CD14-positive monocyte (primary cell): ENCODE data around the gene PKHD1. TPM values are rescaled to one million over a fixed set of nuclear protein-coding genes. Genes with fewer than 3 reads are reported as not detected.

ENCODE experiments used
- DNase-seq, 3 donors: peaks; one replicate each; pipeline ENCODE4 v3.0.0-alpha.2; 2011 to 2022
- H2AFZ ChIP-seq: 2 replicates; pipeline ENCODE4 v1.6.0; 2012; ENCODE audit warnings: mild to moderate bottlenecking, low read depth, low read length, inconsistent platforms; ENCODE audit not compliant: insufficient read depth, poor library complexity, severe bottlenecking
- H3K27ac ChIP-seq, 2 donors: 1 replicate in 1 of 2; 2 replicates in 1 of 2; pipeline ENCODE4 v1.5.1; 2012 to 2013; ENCODE audit warnings: low read length in 2 of 2, control low read depth in 1 of 2, inconsistent platforms in 1 of 2, low read depth in 1 of 2, mild to moderate bottlenecking in 1 of 2
- H3K27me3 ChIP-seq, 2 donors: one replicate each; pipeline versions ENCODE4 v1.6.0 to v1.6.1; 2011 to 2013; ENCODE audit warnings: low read length in 2 of 2; ENCODE audit not compliant: control insufficient read depth in 2 of 2, insufficient read depth in 2 of 2
- H3K36me3 ChIP-seq, 2 donors: replicated peaks in 1 of 2; 1 replicate in 1 of 2; 2 replicates in 1 of 2; pipeline versions ENCODE4 v1.5.1 to v1.6.1; 2012 to 2013; ENCODE audit warnings: low read length in 2 of 2, control low read depth in 1 of 2, inconsistent platforms in 1 of 2, mild to moderate bottlenecking in 1 of 2; ENCODE audit not compliant: insufficient read depth in 2 of 2, control insufficient read depth in 1 of 2
- H3K4me1 ChIP-seq, 2 donors: 1 replicate in 1 of 2; 2 replicates in 1 of 2; pipeline versions ENCODE4 v1.5.1 to v1.6.1; 2012 to 2013; ENCODE audit warnings: low read length in 2 of 2, control low read depth in 1 of 2, inconsistent platforms in 1 of 2, mild to moderate bottlenecking in 1 of 2, moderate library complexity in 1 of 2; ENCODE audit not compliant: insufficient read depth in 2 of 2, control insufficient read depth in 1 of 2
- H3K4me2 ChIP-seq: replicated peaks from 2 replicates; pipeline ENCODE3; 2012; ENCODE audit warnings: low read length, moderate library complexity, mild to moderate bottlenecking; ENCODE audit not compliant: poor library complexity, severe bottlenecking; ENCODE audit errors: extremely low read depth
- H3K4me3 ChIP-seq, 3 experiments: fragments of 200-600 bp in 1 of 3; sonication (generic) in 1 of 3; replicated peaks in 1 of 3; 1 replicate in 2 of 3; 2 replicates in 1 of 3; pipeline ENCODE4 v1.5.1; 2011 to 2013; ENCODE audit warnings: low read length in 3 of 3, mild to moderate bottlenecking in 3 of 3, control low read depth in 2 of 3, low read depth in 2 of 3, inconsistent platforms in 1 of 3, moderate library complexity in 1 of 3
- H3K79me2 ChIP-seq: 2 replicates; pipeline ENCODE4 v1.6.0; 2012; ENCODE audit warnings: mild to moderate bottlenecking, control low read depth, inconsistent platforms, low read length, moderate library complexity; ENCODE audit not compliant: insufficient read depth
- H3K9ac ChIP-seq: 2 replicates; pipeline ENCODE4 v1.6.0; 2017; ENCODE audit warnings: low read length, mild to moderate bottlenecking; ENCODE audit not compliant: insufficient read depth, poor library complexity, severe bottlenecking
- H3K9me3 ChIP-seq, 2 donors: replicated peaks in 1 of 2; 1 replicate in 1 of 2; 2 replicates in 1 of 2; pipeline versions ENCODE4 v1.5.1 to v1.6.1; 2012 to 2013; ENCODE audit warnings: low read length in 2 of 2, control low read depth in 1 of 2; ENCODE audit not compliant: control insufficient read depth in 1 of 2, insufficient read depth in 1 of 2
- H4K20me1 ChIP-seq: 2 replicates; pipeline ENCODE4 v1.6.0; 2012; ENCODE audit warnings: mild to moderate bottlenecking, low read length, control low read depth, moderate library complexity; ENCODE audit not compliant: insufficient read depth
- H3K27ac Mint-ChIP-seq, 7 donors: one replicate each; pipeline ENCODE4 v1.8.0; 2020; ENCODE audit warnings: mild to moderate bottlenecking in 7 of 7, mixed read lengths in 7 of 7, moderate library complexity in 6 of 7, inconsistent platforms in 2 of 7
- H3K27me3 Mint-ChIP-seq, 3 donors: one replicate each; pipeline ENCODE4 v1.8.0; 2021 to 2022; ENCODE audit warnings: low read depth in 3 of 3, mild to moderate bottlenecking in 3 of 3, mixed read lengths in 3 of 3, moderate library complexity in 3 of 3, inconsistent platforms in 1 of 3
- H3K36me3 Mint-ChIP-seq, 2 donors: one replicate each; pipeline ENCODE4 v1.8.0; 2020; ENCODE audit warnings: mixed read lengths in 2 of 2, inconsistent platforms in 1 of 2, mild to moderate bottlenecking in 1 of 2
- H3K4me1 Mint-ChIP-seq: one replicate; pipeline ENCODE4 v1.8.0; 2020; ENCODE audit warnings: mild to moderate bottlenecking, mixed read lengths
- H3K4me3 Mint-ChIP-seq, 2 donors: one replicate each; pipeline ENCODE4 v1.8.0; 2020; ENCODE audit warnings: mild to moderate bottlenecking in 2 of 2, mixed read lengths in 2 of 2, moderate library complexity in 1 of 2
- H3K9me3 Mint-ChIP-seq, 7 donors: one replicate each; pipeline ENCODE4 v1.8.0; 2020 to 2022; ENCODE audit warnings: mixed read lengths in 7 of 7, mild to moderate bottlenecking in 6 of 7, moderate library complexity in 6 of 7, inconsistent platforms in 2 of 7
- WGBS: methylation state at CpG from one replicate; pipeline ENCODE4 v1.1.5; 2013; ENCODE audit warnings: missing lambda C conversion rate; ENCODE audit not compliant: insufficient coverage; 5-methylcytosine and 5-hydroxymethylcytosine counted together
- intact Hi-C, 2 donors: fragments of 100-400 bp; cut with micrococcal nuclease; formaldehyde crosslinking; loops; one replicate each; pipeline versions ENCODE4 v1.15.0 to v1.15.1; 2023
- polyA plus RNA-seq, 3 donors: library from polyadenylated mRNA; depleted of rRNA in 1 of 3; unstranded in 2 of 3; stranded (reverse) in 1 of 3; fragments of 300-500 nt in 2 of 3; fragments of >200 nt in 1 of 3; fragmentation: Illumina TruSeq in 2 of 3; gene quantifications; 1 replicate in 2 of 3; 2 replicates in 1 of 3; pipeline ENCODE4 v1.2.3, GENCODE V29; 2012 to 2021
- TF ChIP-seq, protein P1 (sequence below): fragments of 200-600 bp; IDR thresholded peaks from one replicate; pipeline ENCODE4 v1.8.0; 2022; ENCODE audit warnings: antibody characterized with exemption, mild to moderate bottlenecking

Gene PKHD1
- polyA plus RNA-seq, 3 donors = not detected

DNA sequence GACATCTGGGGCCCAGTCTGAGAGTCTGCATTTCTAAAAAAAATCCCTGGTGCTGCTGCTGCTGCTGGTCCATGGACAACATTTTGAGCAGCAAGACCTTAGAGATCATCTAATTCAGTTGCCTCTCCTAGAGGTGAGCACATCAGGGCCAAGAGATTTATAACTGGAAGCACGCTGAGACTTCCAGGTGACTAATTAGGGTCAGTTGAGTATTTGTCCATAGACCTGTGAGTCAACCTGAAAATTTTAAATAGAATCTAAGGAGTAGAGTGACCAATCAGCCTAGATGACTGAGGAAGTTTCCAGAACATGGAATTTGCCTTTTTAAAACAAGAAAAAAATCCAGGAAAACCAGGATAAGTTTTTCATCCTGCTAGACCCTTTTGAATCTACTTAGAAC, 221.4 kb downstream of the PKHD1 start:
- DNase-seq = no peak
- H3K4me3 ChIP-seq = no peak overlapping the region
- H2AFZ ChIP-seq = no peak overlapping the region
- WGBS = 80% methylated on average over 1 of the region's 1 CpG
- Mint-ChIP-seq H3K4me3 (no peak overlapping the region), H3K9me3 (no peaks in the 10 kb centered on the region), H3K27me3 (peaks cover 2 to 4% (median 2%) of the 10 kb centered on the region in 3 donors), H3K36me3 (no peaks in the 10 kb centered on the region), H3K27ac (no peak overlapping the region), H3K4me1 (no peaks in the 10 kb centered on the region)
- H3K4me1 ChIP-seq = no peaks in the 10 kb centered on the region
- no peaks in the 10 kb centered on the region for H3K79me2 ChIP-seq
- no peak overlapping the region for H3K9ac ChIP-seq
- H3K36me3 ChIP-seq = no peaks in the 10 kb centered on the region
- no peaks in the 10 kb centered on the region for H4K20me1 ChIP-seq
- H3K9me3 ChIP-seq = no peaks in the 10 kb centered on the region
- H3K4me2 ChIP-seq = no peak overlapping the region
- H3K27ac ChIP-seq = no peak overlapping the region
- intact Hi-C loops = no loop called here
- H3K27me3 ChIP-seq = no peaks in the 10 kb centered on the region
- TF ChIP-seq, protein P1, sequence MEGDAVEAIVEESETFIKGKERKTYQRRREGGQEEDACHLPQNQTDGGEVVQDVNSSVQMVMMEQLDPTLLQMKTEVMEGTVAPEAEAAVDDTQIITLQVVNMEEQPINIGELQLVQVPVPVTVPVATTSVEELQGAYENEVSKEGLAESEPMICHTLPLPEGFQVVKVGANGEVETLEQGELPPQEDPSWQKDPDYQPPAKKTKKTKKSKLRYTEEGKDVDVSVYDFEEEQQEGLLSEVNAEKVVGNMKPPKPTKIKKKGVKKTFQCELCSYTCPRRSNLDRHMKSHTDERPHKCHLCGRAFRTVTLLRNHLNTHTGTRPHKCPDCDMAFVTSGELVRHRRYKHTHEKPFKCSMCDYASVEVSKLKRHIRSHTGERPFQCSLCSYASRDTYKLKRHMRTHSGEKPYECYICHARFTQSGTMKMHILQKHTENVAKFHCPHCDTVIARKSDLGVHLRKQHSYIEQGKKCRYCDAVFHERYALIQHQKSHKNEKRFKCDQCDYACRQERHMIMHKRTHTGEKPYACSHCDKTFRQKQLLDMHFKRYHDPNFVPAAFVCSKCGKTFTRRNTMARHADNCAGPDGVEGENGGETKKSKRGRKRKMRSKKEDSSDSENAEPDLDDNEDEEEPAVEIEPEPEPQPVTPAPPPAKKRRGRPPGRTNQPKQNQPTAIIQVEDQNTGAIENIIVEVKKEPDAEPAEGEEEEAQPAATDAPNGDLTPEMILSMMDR = no peak

DNA sequence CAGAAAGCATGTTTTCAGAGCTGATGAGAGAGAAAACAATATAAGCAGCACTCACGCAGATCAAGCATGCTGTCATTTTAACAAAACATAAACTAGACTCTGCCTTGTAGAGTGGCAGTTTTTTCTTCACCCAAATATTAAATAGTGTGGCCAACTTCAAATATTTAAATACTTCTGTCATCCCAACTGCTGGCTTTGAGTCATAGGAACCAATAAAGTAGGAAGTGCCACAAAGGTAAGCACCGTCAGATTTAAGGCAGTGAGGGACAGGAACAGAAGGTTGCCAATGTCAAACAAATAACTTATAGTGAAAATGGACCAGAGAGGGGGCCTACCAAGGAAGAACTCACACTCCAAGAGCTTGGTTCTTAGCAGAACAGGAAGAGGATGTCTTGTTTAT, 222.2 kb downstream of the PKHD1 start:
- H3K27me3 ChIP-seq = no peaks in the 10 kb centered on the region
- no peaks in the 10 kb centered on the region for H4K20me1 ChIP-seq
- no peak overlapping the region for H3K9ac ChIP-seq
- no peaks in the 10 kb centered on the region for H3K9me3 Mint-ChIP-seq
- H3K36me3 ChIP-seq = no peaks in the 10 kb centered on the region
- H3K27ac ChIP-seq = no peak overlapping the region
- no peaks in the 10 kb centered on the region for H3K4me1 Mint-ChIP-seq
- no peak overlapping the region for H2AFZ ChIP-seq
- intact Hi-C loops = no loop called here
- H3K4me1 ChIP-seq = no peaks in the 10 kb centered on the region
- no peak overlapping the region for H3K4me2 ChIP-seq
- no peaks in the 10 kb centered on the region for H3K79me2 ChIP-seq
- TF ChIP-seq, protein P1 = no peak
- H3K27ac Mint-ChIP-seq = no peak overlapping the region
- no peak for DNase-seq
- peaks cover 2 to 4% (median 2%) of the 10 kb centered on the region in 3 donors for H3K27me3 Mint-ChIP-seq
- no peak overlapping the region for H3K4me3 ChIP-seq
- WGBS = no CpG with 5 or more reads among the region's 2 CpGs
- H3K4me3 Mint-ChIP-seq = no peak overlapping the region
- H3K9me3 ChIP-seq = no peaks in the 10 kb centered on the region
- H3K36me3 Mint-ChIP-seq = no peaks in the 10 kb centered on the region
